G401.6 (cell line): ENCODE data around the gene CD46.
"Not testable (repeated sequence)": the region's sequence is repeated elsewhere in the genome, so short reads cannot be mapped to it uniquely, and the experiment has no call there.

Experiments
- FAIRE-seq: peaks from 2 replicates; lab custom pipeline; 2012; peaks lifted over from hg19 to GRCh38; lab: Jason Lieb, UNC

CD46 gene

GRCh38 chr1:207751463-207751789 is 428 bp upstream of the CD46 start:
- FAIRE-seq = not testable (repeated sequence)

DNA sequence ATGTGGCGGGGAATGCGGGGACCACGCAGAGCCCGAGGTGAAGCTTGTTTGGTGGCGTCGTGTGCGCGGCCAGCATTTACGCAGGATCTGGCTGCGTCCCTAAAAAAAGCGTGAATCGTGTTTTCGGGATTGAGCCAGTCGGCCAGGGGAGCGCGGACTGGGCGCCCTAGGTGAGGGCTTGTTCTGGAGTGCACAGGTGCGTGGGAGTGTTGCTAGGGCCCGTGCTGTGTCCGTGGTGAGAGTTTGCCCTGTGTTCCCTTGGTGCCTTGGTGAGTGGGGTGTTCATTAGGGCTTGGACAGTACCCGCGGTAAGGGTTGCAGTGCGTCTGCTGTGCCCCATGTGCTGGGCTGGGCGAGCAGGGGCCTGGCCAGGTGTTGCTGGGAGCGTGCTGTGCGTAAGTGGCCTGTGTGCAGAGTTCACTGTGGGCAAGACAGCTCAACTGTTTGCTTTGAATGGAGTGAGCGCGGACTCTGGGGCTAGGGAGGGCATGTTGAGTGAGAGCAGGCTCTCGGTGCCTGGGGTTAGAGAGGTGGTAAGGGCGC is 673 bp downstream of the CD46 start:
- FAIRE-seq = no peak

GRCh38 chr1:207753611-207754010 is 1.8 kb downstream of the CD46 start:
- no peak for FAIRE-seq

DNA sequence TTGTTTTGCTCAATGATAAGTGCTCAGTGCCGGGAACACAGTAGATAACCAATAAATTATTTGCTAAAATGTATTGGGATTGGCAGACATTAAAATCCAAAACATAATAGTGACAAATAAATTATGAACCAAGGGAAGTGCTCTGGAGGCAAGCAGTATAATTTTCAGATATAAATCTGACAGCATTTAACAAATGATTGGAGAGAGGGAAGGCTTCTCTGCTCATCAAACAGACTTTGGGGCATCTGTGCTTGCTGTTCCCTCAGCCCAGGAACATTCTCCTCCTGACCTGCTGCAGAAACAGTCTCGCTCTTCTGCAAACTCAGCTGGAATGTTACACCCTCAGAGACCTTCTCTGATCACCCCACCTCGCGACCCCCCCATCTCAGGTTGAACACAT is 2.2 kb downstream of the CD46 start:
- no peak for FAIRE-seq

DNA sequence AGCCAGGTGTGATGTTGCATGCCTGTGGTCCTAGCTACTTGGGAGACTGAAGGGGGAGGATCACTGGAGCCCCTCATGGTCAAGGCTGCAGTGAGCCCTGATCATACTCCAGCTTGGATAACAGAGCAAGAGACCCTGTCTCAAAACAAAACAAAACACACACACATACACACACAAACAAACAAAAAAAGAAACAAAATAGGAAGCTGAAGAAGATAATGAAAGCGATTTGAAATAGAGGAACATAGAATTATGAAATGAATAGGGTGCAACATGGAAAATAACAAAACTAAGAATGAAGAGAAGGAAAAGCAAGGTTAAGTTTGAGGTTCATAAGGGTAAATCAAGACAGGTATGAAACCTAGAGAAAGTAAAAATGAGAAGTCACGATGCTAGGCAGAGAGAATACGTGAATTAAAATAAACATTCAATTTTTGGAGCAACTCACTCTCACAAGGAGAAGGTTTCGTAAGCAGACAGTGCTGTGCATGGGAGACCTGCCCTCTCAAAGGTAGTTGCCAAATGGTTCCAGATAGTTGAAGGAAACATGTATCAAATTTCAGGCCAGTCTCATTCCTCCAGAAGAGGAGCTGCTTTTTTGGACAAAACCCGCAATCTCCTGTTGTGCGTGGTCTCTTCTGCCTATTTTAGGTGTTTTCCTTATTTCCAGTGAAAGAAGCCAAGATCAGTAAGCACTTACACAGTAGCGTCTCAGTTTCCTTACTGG is 3.3 kb downstream of the CD46 start:
- FAIRE-seq = no peak

- FAIRE-seq = no peak
Observed at GRCh38 chr1:207755846-207756693, 4.2 kb downstream of the CD46 start.

GRCh38 chr1:207762622-207763021 is 10.8 kb downstream of the CD46 start:
- no peak for FAIRE-seq

DNA sequence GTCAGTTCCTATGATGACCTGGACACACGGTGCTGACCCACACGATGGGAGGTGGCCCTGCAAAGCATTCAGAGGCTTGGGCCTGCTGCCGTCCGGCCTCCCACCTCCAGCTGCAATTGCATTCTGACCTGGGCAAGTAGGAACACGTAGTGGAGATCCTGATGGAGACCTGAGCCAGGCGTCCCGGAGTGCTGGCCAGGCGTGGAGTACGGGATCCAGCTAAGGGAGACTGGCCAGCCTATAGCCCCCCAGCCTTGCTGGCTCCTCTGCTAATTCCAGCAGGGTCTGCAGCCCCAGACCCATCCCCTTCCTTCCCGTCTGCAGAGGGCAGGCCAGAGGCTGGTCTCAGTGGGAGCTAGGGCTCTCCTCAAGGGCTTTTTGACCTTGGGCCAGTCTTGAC is 11.2 kb downstream of the CD46 start:
- no peak for FAIRE-seq

GRCh38 chr1:207763972-207764371 is 12.1 kb downstream of the CD46 start:
- FAIRE-seq = no peak

- no peak for FAIRE-seq
Observed at GRCh38 chr1:207766569-207766968, 14.7 kb downstream of the CD46 start.

DNA sequence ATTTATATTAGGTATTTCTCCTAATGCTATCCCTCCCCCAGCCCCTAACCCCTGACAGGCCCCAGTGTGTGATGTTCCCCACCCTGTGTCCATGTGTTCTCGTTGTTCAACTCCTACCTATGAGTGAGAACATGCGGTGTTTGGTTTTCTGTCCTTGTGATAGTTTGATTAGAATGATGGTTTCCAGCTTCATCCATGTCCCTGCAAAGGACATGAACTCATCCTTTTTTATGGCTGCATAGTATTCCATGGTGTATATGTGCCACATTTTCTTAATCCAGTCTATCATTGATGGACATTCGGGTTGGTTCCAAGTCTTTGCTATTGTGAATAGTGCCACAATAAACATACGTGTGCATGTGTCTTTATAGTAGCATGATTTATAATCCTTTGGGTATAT is 18.7 kb downstream of the CD46 start:
- not testable (repeated sequence) for FAIRE-seq

GRCh38 chr1:207776045-207776444 is 24.2 kb downstream of the CD46 start:
- FAIRE-seq = not testable (repeated sequence)

DNA sequence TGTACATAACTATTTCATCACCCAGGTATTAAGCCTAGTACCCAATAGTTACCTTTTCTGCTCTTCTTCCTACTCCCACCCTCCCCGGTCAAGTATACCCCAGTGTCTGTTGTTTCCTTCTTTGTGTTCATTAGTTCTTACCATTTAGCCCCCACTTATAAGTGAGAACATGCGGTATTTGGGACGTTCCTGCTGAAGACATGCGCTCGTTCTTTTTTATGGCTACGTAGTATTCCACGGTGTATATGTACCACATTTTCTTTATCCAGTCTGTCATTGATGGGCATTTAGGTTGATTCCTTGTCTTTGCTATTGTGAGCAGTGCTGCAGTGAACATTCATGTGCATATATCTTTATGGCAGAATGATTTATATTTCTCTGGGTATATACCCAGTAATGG is 25.6 kb downstream of the CD46 start:
- not testable (repeated sequence) for FAIRE-seq

DNA sequence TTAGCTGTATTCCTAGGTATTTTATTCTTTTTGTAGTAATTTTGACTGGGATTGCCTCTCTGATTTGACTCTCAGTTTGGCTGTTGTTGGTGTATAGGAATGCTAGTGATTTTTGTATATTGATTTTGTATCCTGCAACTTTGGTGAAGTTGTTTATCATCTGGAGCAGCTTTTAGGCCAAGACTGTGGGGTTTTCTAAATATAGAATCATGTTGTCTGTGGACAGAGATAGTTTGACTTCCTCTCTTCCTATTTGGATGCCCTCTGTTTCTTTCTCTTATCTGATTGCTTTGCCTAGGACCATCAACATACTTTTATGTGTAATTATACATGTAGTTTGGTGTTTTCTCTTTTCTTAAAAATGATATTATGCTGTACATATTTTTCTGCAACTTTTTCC is 27.2 kb downstream of the CD46 start:
- FAIRE-seq = no peak

GRCh38 chr1:207781312-207781711 is 29.5 kb downstream of the CD46 start:
- FAIRE-seq = no peak

GRCh38 chr1:207787776-207788175 is 35.9 kb downstream of the CD46 start:
- no peak for FAIRE-seq

DNA sequence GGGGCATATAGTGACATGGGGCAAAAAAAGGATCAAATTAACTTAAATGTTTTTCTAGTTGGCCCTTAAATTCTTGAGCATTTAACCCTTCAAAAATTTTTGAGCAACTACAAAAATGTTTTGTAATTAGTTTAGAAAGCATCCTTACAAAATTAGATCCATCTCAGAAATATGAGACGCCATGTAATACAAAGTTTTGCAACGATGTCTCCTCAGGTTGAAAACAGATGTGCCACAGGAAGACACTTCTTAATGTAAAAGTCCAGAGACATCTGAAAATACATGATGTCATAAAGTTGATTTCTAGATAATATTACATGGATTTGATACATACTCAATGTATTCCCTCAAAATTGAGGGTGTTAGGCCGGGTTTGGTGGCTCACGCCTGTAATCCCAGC is 37.5 kb downstream of the CD46 start:
- no peak for FAIRE-seq

DNA sequence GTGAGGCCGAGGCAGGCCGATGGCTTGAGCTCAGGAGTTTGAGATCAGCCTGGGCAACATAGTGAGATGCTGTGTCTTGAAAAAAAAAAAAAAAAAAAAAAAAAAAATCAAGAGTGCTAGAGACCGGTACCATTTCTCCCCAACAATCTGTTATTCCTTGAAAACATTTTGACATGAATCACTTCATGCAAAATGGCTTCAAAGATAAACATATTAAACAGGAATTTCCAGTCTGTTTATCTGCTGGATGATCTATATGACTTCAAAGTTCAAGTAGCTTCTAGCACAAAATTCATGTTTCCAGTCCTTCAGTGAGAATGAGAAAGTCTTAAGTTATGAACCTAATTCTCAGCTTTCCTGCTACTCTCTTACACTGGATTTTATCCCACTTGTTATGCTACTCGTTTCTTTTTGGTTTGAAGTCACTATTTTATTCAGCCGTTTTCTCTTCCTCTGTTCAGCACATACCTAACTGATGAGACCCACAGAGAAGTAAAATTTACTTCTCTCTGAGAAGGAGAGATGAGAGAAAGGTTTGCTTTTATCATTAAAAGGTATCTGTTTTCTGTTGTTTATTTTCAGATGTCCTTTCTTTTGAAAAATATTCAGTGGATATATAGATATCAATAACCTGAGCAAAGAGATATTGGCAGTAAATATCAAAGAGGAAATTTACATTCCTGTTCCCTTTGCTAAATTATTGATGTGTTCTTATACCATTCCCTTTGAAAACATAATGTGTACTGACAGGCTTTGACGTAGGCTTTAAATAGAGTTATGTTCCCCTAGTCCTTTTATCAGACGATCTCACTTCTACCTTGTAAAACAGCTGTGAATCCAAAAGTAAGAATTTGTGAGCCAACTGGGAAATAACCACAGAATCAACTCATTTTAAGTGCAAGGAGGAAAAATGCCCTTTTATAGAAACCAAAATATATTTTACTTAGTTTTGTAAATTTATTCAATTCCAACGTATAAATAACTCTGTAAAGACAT is 38.2 kb downstream of the CD46 start:
- FAIRE-seq = no peak

- no peak for FAIRE-seq
Observed at GRCh38 chr1:207791290-207791689, 39.4 kb downstream of the CD46 start.

- no peak for FAIRE-seq
Observed at GRCh38 chr1:207793327-207793726, 41.5 kb downstream of the CD46 start.

DNA sequence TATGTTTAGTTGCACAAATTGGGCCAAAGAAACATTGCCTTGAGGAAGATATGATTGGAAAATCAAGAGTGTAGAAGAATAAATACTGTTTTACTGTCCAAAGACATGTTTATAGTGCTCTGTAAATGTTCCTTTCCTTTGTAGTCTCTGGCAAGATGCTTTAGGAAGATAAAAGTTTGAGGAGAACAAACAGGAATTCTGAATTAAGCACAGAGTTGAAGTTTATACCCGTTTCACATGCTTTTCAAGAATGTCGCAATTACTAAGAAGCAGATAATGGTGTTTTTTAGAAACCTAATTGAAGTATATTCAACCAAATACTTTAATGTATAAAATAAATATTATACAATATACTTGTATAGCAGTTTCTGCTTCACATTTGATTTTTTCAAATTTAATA is 43.0 kb downstream of the CD46 start:
- FAIRE-seq = no peak

GRCh38 chr1:207797229-207797973 is 45.5 kb downstream of the CD46 start:
- FAIRE-seq = peak; percentile 94
